GM19240 (cell line): ENCODE results near the gene LMF1.
"Not testable (repeated sequence)": the region's sequence is repeated elsewhere in the genome, so short reads cannot be mapped to it uniquely, and the experiment has no call there.

Source experiments
- DNase-seq: peaks from one replicate; pipeline ENCODE4 v3.0.0; 2011; ENCODE audit warnings: low spot score; ENCODE audit not compliant: insufficient read length

Gene LMF1

GRCh38 chr16:832652-833336, 138.0 kb downstream of the LMF1 start:
- no peak for DNase-seq

- no peak for DNase-seq
Measured at GRCh38 chr16:831571-832413, 139.0 kb downstream of the LMF1 start.

DNA sequence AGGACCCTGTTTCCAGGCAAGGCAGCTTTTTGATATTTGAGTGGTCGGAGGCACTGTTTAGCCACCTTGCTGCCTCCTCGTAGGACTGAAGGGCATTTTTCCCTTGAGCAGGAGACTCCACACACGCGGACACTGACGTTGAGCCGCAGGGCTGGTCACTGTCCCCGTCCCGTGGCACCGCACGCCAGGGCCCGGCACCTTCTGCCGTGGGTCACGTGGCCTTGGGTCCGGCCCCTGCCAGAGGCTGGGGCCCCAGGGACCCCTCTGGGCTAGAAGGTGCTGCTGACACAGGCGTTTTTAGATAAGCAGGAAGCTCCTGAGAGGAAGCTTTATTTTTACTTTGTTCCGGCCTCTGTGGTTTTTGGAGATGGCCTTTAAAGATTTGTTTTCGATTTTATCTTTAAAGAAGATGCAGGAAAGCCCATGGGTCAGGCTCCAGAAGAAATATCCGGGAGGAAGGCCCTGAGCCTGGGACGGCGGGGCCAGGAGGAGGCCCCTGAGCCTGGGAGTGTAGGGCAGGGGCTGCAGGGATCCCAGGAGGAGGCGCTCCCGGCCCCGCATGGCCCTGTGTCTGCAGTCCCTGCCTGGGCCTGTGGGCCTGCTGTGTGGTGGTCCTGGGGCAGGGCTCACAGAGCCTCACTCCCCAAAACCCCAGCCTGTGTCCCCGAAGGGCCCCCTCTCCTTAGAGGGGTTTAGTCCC, 139.8 kb downstream of the LMF1 start:
- no peak for DNase-seq

DNA sequence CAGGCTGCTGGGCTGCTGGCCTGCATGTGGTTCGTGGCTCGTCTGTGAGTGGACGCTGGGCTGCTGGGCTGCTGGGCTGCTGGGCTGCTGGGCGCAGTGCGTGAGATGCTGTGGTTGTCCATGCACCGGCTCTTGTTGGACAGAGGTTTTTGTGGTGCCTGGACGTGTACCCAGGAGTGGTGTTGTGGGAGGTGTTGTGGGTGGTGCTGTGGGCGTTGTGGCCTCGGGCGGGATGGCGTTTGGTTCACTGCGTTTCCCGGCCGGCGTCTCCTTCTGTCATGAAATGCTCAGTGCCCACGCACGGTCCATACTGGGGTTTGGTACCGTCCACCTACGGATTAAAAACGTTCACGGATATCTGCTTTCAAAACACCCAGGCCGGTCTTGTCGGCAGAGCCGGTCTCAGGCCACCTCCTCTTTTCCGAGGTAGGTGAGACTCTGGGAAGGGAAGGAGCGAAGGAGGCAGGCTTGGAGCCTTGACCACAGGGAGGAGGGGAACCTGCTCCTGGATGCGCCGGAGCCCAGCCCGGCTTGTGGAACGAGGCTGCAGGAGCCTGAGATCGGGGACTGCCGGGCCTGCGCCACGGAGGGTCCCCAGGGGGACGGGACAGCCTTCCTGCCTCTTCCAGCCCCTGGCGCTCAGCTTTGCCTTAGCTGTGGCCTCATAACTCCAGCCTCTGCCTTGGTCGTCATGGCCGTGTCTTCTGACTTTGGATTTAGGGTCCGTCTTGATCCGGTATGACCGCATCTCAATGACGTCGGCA, 140.5 kb downstream of the LMF1 start:
- no peak for DNase-seq

DNA sequence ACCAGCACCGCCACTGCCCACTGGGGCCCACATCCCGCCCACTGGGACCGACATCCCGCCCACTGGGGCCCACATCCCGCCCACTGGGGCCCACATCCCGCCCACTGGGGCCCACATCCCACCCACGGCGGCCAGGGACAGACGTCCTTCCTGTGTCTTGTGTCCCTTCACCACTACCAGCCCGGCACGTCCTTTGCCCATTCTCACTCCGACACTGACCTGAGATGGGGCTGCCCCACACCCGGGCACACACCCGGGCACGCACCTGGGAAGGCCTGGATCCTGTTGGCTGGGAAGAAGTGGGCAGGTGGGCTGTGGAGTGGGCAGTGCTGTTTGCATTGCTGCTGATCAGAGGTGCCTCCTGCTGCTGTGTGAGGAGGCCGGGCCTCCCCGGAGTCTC, 141.9 kb downstream of the LMF1 start:
- DNase-seq: no peak

DNA sequence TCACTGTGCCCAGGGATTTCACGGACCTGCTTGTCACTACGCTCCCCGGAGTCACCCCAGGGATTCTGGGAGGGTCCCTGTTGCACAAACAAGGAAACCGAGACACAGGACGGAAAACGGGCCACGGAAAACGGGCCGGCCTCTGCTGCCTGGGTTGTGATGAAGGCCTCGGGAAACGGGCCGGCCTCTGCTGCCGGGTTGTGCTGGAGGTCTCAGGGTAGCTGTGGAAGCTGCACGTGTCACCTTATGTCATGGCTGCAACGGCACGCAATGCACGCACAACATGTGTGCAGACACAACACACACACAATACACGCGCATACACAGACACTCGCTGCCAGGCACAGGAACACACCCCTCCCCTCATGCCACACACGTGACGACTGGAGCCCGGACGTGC, 143.3 kb downstream of the LMF1 start:
- DNase-seq: no peak

DNA sequence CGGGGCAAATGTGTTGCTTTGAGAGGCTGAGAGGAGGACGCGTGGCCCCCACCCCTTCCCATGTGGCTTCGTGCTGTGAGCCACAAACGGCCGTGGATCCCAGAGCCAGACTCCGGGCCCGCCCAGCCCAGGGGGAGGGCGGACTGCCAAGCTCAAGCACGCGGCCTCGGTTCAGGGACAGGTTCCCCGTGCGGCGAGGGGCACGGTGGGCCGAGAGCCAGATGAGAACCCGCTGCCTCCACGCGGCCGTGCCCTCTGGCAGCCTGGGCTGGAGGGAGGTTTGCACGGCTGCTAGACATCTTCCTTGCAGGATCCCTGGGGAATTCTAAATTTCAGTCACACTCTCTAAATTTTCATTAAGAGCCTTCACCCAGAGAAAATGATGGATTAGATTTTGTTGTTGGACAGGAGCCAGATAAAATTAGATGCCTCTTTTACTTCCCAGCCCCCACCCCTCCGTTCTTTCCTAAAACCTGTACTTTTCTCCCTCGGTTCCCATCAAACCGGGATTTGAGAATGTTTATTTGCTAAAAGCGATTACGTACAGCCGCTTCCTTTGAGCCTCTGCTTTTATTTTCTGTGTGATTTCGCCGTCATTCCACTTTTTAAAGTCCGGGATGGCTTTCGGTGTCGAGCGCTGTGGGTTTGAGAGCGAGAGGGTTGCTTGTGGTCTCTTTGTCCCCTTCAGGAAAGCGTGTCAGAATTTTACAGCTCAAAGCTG, 145.3 kb downstream of the LMF1 start:
- no peak for DNase-seq

GRCh38 chr16:824601-825000, 146.2 kb downstream of the LMF1 start:
- no peak for DNase-seq

DNA sequence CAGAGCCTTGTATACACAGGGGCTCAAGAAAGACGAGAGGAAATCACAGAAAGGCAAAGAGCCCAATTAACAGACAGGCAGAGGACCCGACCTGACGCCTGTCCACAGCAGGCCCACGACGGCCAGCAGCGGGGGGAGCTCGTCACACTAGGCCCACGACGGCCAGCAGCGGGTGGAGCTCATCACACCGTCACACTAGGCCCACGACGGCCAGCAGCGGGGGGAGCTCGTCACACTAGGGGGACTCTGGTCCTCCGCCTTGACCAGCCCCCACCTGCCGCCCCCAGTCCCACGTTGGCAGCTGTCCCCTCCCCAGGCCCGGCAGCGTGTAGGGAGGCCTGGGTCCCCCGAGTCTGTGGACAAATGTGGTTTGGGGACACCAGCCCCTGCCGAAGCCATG, 146.6 kb downstream of the LMF1 start:
- DNase-seq: no peak

DNA sequence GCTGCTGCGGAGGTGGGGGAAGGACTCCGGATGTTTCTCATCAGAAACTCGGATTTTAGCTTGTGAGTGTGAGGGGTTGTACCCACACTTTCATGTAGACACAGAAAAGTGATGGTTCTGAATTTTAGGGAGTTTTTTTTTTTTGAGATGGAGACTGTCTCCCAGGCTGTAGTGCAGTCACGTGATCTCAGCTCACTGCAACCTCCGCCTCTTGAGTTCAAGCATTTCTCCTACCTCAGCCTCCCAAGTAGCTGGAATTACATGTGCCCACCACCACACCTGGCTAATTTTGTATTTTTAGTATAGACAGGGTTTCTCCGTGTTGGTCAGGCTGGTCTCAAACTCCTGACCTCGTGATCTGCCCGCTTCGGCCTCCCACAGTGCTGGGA, 147.9 kb downstream of the LMF1 start:
- DNase-seq: no peak

DNA sequence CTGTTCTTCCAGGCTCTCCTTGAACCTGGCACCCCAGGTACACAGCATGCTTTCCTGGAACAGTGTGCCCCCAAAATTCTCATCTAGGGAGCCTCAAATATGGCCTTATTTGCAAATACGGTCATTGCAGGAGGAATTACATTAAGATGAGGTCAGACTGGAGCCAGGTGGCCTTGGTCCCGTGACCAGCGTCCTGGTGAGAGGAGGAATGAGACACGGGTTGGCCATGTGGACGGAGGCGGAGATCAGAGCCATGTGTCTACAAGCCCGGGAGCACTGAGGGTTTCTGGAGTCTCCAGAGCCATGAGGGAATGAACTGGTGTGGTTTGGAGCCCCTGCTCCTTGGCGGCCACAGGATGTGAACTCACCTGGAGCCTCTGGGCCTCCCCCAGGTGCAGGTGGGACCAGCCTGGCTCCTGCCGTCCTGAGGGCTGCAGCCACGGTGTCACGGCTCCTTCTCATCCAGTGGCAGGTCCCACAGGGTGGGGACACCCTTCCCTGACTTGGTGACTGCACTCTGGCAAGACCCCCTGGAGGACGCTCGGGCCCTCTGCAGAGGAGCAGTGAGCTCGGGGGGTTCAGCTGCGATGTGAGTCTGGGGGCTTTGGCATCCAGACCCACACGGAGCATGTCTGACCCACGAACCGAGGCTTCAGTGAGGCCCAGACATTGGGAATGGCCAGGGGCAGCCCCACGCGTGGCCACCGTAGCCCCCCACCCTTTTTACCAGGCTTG, 148.4 kb downstream of the LMF1 start:
- DNase-seq: no peak

DNA sequence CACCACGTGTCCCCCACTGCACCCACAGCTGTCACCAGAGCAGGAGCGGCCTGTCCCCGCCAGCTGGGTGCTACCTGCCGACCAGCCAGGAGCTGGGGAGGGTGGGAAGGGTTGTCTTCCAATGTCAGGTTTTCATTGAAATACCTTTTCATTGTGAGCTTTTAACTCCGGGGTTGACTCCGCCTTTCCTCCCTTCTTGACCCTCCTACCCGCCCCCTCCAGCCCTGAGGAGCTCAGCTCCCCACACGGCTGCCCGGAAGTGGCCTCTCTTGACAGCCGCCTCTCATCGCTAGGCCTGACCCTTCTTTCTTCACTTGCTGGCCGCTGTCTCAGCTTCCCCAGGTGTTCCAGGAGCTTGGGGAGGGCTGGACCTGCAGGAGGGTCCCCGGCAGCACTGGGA, 149.0 kb downstream of the LMF1 start:
- DNase-seq: no peak

GRCh38 chr16:820748-821147, 150.0 kb downstream of the LMF1 start:
- DNase-seq: no peak

GRCh38 chr16:820044-820408, 150.8 kb downstream of the LMF1 start:
- not testable (repeated sequence) for DNase-seq

- DNase-seq: no peak
Measured at GRCh38 chr16:819336-820043, 151.3 kb downstream of the LMF1 start.

DNA sequence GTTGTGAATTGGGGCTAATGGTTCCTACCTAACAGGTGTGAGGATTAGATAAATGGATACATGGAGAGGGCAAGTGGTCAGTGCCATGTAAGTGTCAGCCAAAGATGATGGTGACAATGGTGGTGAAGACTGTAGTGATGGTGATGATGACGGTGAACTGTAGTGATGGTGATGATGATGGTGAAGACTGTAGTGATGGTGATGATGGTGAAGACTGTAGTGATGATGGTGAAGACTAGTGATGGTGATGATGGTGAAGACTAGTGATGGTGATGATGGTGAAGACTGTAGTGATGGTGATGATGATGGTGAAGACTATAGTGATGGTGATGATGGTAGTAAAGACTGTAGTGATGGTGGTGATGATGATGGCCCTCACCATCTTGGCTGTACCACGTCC, 152.2 kb downstream of the LMF1 start:
- no peak for DNase-seq

GRCh38 chr16:818132-818531, 152.7 kb downstream of the LMF1 start:
- no peak for DNase-seq

- DNase-seq: no peak
Measured at GRCh38 chr16:817001-817906, 153.5 kb downstream of the LMF1 start.

DNA sequence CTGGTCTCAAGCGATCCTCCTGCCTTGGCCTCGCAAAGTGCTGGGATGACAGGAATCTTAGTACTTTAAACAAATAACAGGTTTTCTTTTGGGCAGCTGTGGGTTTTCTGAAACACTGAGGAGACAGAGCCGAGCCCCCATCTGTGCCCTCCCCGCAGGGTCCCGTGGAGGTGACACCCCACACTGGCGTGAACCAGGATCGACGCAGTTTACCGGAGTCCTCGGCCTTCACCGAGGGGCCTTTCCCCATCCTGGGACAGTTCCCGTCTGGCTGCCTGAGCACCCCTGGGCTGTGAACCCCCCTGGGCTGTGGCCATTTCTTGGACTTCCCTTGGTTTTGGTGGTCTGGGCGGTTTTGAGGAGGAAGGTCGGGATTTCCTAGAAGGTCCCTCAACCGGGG, 154.9 kb downstream of the LMF1 start:
- no peak for DNase-seq
